ENCODE results near the gene NOP9.

DNA sequence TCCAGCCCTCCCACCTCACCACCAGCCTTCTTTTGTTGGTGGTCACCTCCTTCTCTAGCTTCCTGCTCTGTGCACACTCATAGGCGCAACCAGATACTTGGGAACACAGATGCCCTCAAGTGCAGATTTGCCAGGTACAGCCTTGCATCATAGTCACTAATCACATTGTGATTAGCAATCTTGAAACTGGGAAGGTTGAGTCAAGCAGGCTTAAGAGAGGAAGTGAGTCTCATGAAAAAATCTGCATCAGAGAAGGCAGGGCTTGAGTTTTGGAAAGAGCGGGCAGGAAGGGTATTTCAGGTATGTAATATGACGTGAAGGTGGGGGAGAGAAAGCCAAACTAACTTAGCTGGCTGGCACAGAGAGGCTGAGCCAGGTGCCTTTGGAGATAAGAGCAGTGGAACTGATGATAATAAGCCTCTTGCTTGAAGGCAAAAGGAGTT is 25.5 kb upstream of the NOP9 start:
- TF ChIP-seq EZH2phosphoT487 (IDR thresholded peaks at IDR 0.05; ENCODE audit: insufficient read depth, low read depth) (no peak), EZH2 (IDR thresholded peaks at IDR 0.05; ENCODE audit: insufficient read depth, poor library complexity, severe bottlenecking) (no peak)

Measured in GM23248 (cell line).